Measurements from ENCODE around the gene MBD6. TPM values are rescaled to one million over a fixed set of nuclear protein-coding genes. Genes with fewer than 3 reads are reported as not detected.

Gene MBD6
- total RNA-seq, 4 donors from 2014 or later: 23.0 to 49.2 (median 40.9) TPM

- Histone ChIP-seq H3K9me3 (no peaks in the 10 kb centered on the region), H3K36me3 (peaks cover 5 to 42% (median 23%) of the 10 kb centered on the region in 3 donors), H3K4me1 (peaks cover 0 to 53% (median 38%) of the 10 kb centered on the region in 4 donors), H3K4me3 (peak overlapping the region in 2 of 4 donors; percentile 84 to 91), H3K27ac (peak overlapping the region in 3 of 4 donors; percentile 98 to 100 (median 100)), H3K27me3 (no peaks in the 10 kb centered on the region)
- DNase-seq (ENCODE audit: low spot score in 2 of 2): no peak
- TF ChIP-seq EP300 (IDR thresholded peaks at IDR 0.05) (no peak), CTCF (IDR thresholded peaks at IDR 0.05) (no peak), POLR2A (IDR thresholded peaks at IDR 0.05) (no peak)
- WGBS, 2 donors: 64 to 73% methylated on average over 8 of the region's 8 CpGs
These were observed 4.3 kb upstream of the MBD6 start for GRCh38 chr12:57518176-57518919.

- peaks cover 0 to 61% (median 46%) of the 10 kb centered on the region in 4 donors for H3K4me1 ChIP-seq
- 25 to 27% methylated on average over 7 of the region's 7 CpGs for WGBS, 2 donors
- peak overlapping the region; percentile 64 to 91 (median 82) for H3K4me3 ChIP-seq
- no peak for DNase-seq (ENCODE audit: low spot score in 2 of 2)
- peak overlapping the region; percentile 96 to 100 (median 99) for H3K27ac ChIP-seq
- no peaks in the 10 kb centered on the region for H3K9me3 ChIP-seq
- H3K36me3 ChIP-seq: peaks cover 5 to 35% (median 19%) of the 10 kb centered on the region in 3 donors
- no peak for TF ChIP-seq POLR2A (IDR thresholded peaks at IDR 0.05)
- no peak for TF ChIP-seq EP300 (IDR thresholded peaks at IDR 0.05)
- TF ChIP-seq CTCF (IDR thresholded peaks at IDR 0.05): no peak
- H3K27me3 ChIP-seq: no peaks in the 10 kb centered on the region
These were observed 3.5 kb upstream of the MBD6 start for GRCh38 chr12:57518920-57519795.

GRCh38 chr12:57519796-57520052, 2.9 kb upstream of the MBD6 start:
- Histone ChIP-seq H3K4me3 (peak overlapping the region; percentile 64 to 91 (median 82)), H3K36me3 (peaks cover 5 to 34% (median 15%) of the 10 kb centered on the region in 3 donors), H3K9me3 (no peaks in the 10 kb centered on the region), H3K4me1 (peaks cover 0 to 67% (median 52%) of the 10 kb centered on the region in 4 donors), H3K27ac (peak overlapping the region; percentile 96 to 100 (median 99)), H3K27me3 (no peaks in the 10 kb centered on the region)
- DNase-seq (ENCODE audit: low spot score in 2 of 2): no peak
- TF ChIP-seq POLR2A (IDR thresholded peaks at IDR 0.05): no peak
- no peak for TF ChIP-seq EP300 (IDR thresholded peaks at IDR 0.05)
- no peak for TF ChIP-seq CTCF (IDR thresholded peaks at IDR 0.05)
- WGBS, 2 donors: 0 to 2% methylated on average over 4 to 8 of the region's 8 CpGs

- peaks cover 0 to 72% (median 57%) of the 10 kb centered on the region in 4 donors for H3K4me1 ChIP-seq
- DNase-seq (ENCODE audit: low spot score in 2 of 2): peak; percentile 99
- peak in 2 of 5 experiments; percentile 29 to 39 for TF ChIP-seq CTCF (IDR thresholded peaks at IDR 0.05)
- peak; percentile 92 to 100 for TF ChIP-seq EP300 (IDR thresholded peaks at IDR 0.05)
- peak; percentile 99 to 100 for TF ChIP-seq POLR2A (IDR thresholded peaks at IDR 0.05)
These were observed 2.4 kb upstream of the MBD6 start, which contains the start of gene DDIT3 for GRCh38 chr12:57520053-57520818. TSS of gene DDIT3 (minus strand) at chr12:57520514. CDS start at chr12:57517406, 3,108 bp downstream.

More at GRCh38 chr12:57520053-57520818, 2.4 kb upstream of the MBD6 start, which contains the start of gene DDIT3:
- Histone ChIP-seq H3K4me3 (peak within 1 kb of the TSS; percentile 64 to 91 (median 82)), H3K36me3 (peaks cover under 1 to 34% (median 11%) of the 10 kb centered on the region in 3 donors), H3K27ac (peak within 1 kb of the TSS; percentile 96 to 100 (median 99)), H3K27me3 (no peaks in the 10 kb centered on the region), H3K9me3 (no peaks in the 10 kb centered on the region)
- 0% methylated on average over 22 to 32 of the region's 52 CpGs for WGBS, 2 donors
